OCI-LY7 (cell line): Measurements from ENCODE around the gene CHRNB2. TPM values are rescaled to one million over a fixed set of nuclear protein-coding genes. Genes with fewer than 3 reads are reported as not detected.

Experiments
- BruUV-seq: library from RNA; stranded (reverse); fragments of 400-500 nt; replicated peaks from 2 replicates; lab custom pipeline; 2021; lab: Mats Ljungman, UMichigan
- CTCF ChIA-PET: fragments of 300-600 bp; sonication (Branson Sonifier 250); formaldehyde crosslinking; loops from one replicate; lab custom pipeline; 2022; ENCODE audit warnings: antibody characterized with exemption; ENCODE audit not compliant: unreplicated experiment; lab: Charles Lee
- POLR2A ChIA-PET: fragments of 300-600 bp; sonication (Branson Sonifier 250); formaldehyde crosslinking; loops from one replicate; lab custom pipeline; 2022; ENCODE audit warnings: antibody characterized with exemption; lab: Charles Lee
- DNase-seq: peaks from one replicate; pipeline ENCODE4 v3.0.0-alpha.2; 2015; ENCODE audit warnings: low spot score
- H2AFZ ChIP-seq: fragments of 200-600 bp; sonication (generic), shearing (Covaris generic); 2 replicates; pipeline ENCODE4 v1.6.1; 2014; ENCODE audit warnings: mild to moderate bottlenecking, antibody characterized with exemption, low read length, moderate library complexity
- H3K27ac ChIP-seq: fragments of 200-600 bp; sonication (generic); 2 replicates; pipeline ENCODE4 v1.5.1; 2014; ENCODE audit warnings: mixed run types, low read depth, mild to moderate bottlenecking, moderate library complexity, low read length, inconsistent platforms; ENCODE audit not compliant: poor library complexity, severe bottlenecking
- H3K36me3 ChIP-seq: fragments of 200-600 bp; sonication (generic); 2 replicates; pipeline ENCODE4 v1.6.1; 2014; ENCODE audit warnings: mild to moderate bottlenecking, antibody characterized with exemption, low read length, moderate library complexity, mixed read lengths; ENCODE audit not compliant: insufficient read depth
- H3K4me1 ChIP-seq: fragments of 200-600 bp; sonication (generic); 2 replicates; pipeline ENCODE4 v1.5.1; 2014; ENCODE audit warnings: mild to moderate bottlenecking, low read length; ENCODE audit not compliant: insufficient read depth, poor library complexity, severe bottlenecking
- H3K4me2 ChIP-seq: fragments of 200-600 bp; sonication (generic); 2 replicates; pipeline ENCODE4 v1.6.1; 2014; ENCODE audit warnings: mild to moderate bottlenecking, low read length
- H3K4me3 ChIP-seq: fragments of 200-600 bp; sonication (generic); 2 replicates; pipeline ENCODE4 v1.5.1; 2014; ENCODE audit warnings: mild to moderate bottlenecking, low read depth, low read length; ENCODE audit not compliant: poor library complexity, severe bottlenecking
- H3K79me2 ChIP-seq: fragments of 200-600 bp; sonication (generic); 2 replicates; pipeline ENCODE4 v1.6.1; 2016; ENCODE audit warnings: low read depth, mild to moderate bottlenecking, low read length, moderate library complexity, mixed read lengths; ENCODE audit not compliant: insufficient read depth
- H3K9me2 ChIP-seq: fragments of 200-600 bp; sonication (generic); 2 replicates; pipeline ENCODE4 v1.6.1; 2016; ENCODE audit warnings: mild to moderate bottlenecking, low read length, mixed read lengths; ENCODE audit not compliant: insufficient read depth
- H3K9me3 ChIP-seq: fragments of 200-600 bp; sonication (generic); 2 replicates; pipeline ENCODE4 v1.6.1; 2014; ENCODE audit warnings: mild to moderate bottlenecking, mixed run types, low read length, mixed read lengths
- H4K20me1 ChIP-seq: fragments of 200-600 bp; sonication (generic); 2 replicates; pipeline ENCODE4 v1.6.1; 2014; ENCODE audit warnings: mild to moderate bottlenecking, antibody characterized with exemption, low read length, moderate library complexity, mixed read lengths; ENCODE audit not compliant: insufficient read depth
- CTCF ChIP-seq: fragments of 200-600 bp; sonication (generic); conservative IDR thresholded peaks from 2 replicates; pipeline ENCODE4 v1.5.1; 2014; ENCODE audit warnings: mild to moderate bottlenecking, antibody characterized with exemption, low read length, moderate library complexity, mixed read lengths
- EZH2phosphoT487 ChIP-seq: fragments of 200-600 bp; sonication (generic); IDR thresholded peaks from 2 replicates; pipeline ENCODE4 v1.6.1; 2018; ENCODE audit warnings: low read depth, borderline replicate concordance, mild to moderate bottlenecking, mixed run types, antibody characterized with exemption, low read length, moderate library complexity, mixed read lengths
- intact Hi-C: fragments of 100-400 bp; cut with micrococcal nuclease; formaldehyde crosslinking; loops from one replicate; pipeline ENCODE4 v1.10.0; 2022; ENCODE audit not compliant: unreplicated experiment
- total RNA-seq, 2 experiments: library from RNA; depleted of rRNA in 1 of 2; stranded (reverse); fragments of >200 nt in 1 of 2; shearing (Covaris generic) in 1 of 2; gene quantifications; 2 replicates each; pipeline ENCODE4 v1.2.3, GENCODE V29; 2014 to 2022

CHRNB2 gene
- total RNA-seq, 2 experiments from 2014 or later: 0.13 to 0.42 TPM

GRCh38 chr1:154589780-154590179 lies 22.2 kb downstream of the CHRNB2 start:
- no peak for DNase-seq
- H3K9me2 ChIP-seq: no peaks in the 10 kb centered on the region
- TF ChIP-seq CTCF (no peak), EZH2phosphoT487 (no peak)
- no peak overlapping the region for H3K4me2 ChIP-seq
- POLR2A ChIA-PET: no interaction called here
- no peak overlapping the region for H2AFZ ChIP-seq
- peaks cover 7% of the 10 kb centered on the region for H3K4me1 ChIP-seq
- BruUV-seq: no TSS peak
- H3K79me2 ChIP-seq: no peaks in the 10 kb centered on the region
- H3K4me3 ChIP-seq: no peak overlapping the region
- H3K9me3 ChIP-seq: no peaks in the 10 kb centered on the region
- intact Hi-C loops: no loop called here
- no peak overlapping the region for H3K27ac ChIP-seq
- CTCF ChIA-PET: no interaction called here
- H4K20me1 ChIP-seq: no peaks in the 10 kb centered on the region
- peaks cover 99% of the 10 kb centered on the region for H3K36me3 ChIP-seq

GRCh38 chr1:154590756-154591155 lies 23.2 kb downstream of the CHRNB2 start:
- DNase-seq: no peak
- H3K4me2 ChIP-seq: no peak overlapping the region
- TF ChIP-seq EZH2phosphoT487 (no peak), CTCF (no peak)
- H4K20me1 ChIP-seq: no peaks in the 10 kb centered on the region
- H2AFZ ChIP-seq: no peak overlapping the region
- H3K9me2 ChIP-seq: no peaks in the 10 kb centered on the region
- POLR2A ChIA-PET: interaction anchor here (0.7 kb wide), 1 partner anchor 302 kb away, joined by 3 read pairs; no protein-coding TSS in a partner anchor
- no peaks in the 10 kb centered on the region for H3K4me1 ChIP-seq
- H3K4me3 ChIP-seq: no peak overlapping the region
- H3K9me3 ChIP-seq: no peaks in the 10 kb centered on the region
- no peaks in the 10 kb centered on the region for H3K79me2 ChIP-seq
- BruUV-seq: no TSS peak
- intact Hi-C loops: no loop called here
- H3K27ac ChIP-seq: no peak overlapping the region
- peaks cover 97% of the 10 kb centered on the region for H3K36me3 ChIP-seq
- CTCF ChIA-PET: no interaction called here

GRCh38 chr1:154591206-154591605 lies 23.6 kb downstream of the CHRNB2 start:
- no peaks in the 10 kb centered on the region for H3K4me1 ChIP-seq
- H3K4me2 ChIP-seq: no peak overlapping the region
- DNase-seq: no peak
- no peak overlapping the region for H2AFZ ChIP-seq
- peaks cover 97% of the 10 kb centered on the region for H3K36me3 ChIP-seq
- no peak overlapping the region for H3K27ac ChIP-seq
- intact Hi-C loops: no loop called here
- no peaks in the 10 kb centered on the region for H3K9me2 ChIP-seq
- no TSS peak for BruUV-seq
- H3K9me3 ChIP-seq: no peaks in the 10 kb centered on the region
- H3K79me2 ChIP-seq: no peaks in the 10 kb centered on the region
- POLR2A ChIA-PET: no interaction called here
- no peak overlapping the region for H3K4me3 ChIP-seq
- CTCF ChIA-PET: no interaction called here
- TF ChIP-seq EZH2phosphoT487 (no peak), CTCF (no peak)
- H4K20me1 ChIP-seq: no peaks in the 10 kb centered on the region
